ENCODE results near the gene SIM2. TPM values are rescaled to one million over a fixed set of nuclear protein-coding genes. Genes with fewer than 3 reads are reported as not detected.

The SIM2 gene
- total and polyA plus RNA-seq, 2 of the 13 experiments (the other 11 are each of a cell fraction or from before 2014, with no cell fraction given): 0.36 to 0.53 TPM

DNA sequence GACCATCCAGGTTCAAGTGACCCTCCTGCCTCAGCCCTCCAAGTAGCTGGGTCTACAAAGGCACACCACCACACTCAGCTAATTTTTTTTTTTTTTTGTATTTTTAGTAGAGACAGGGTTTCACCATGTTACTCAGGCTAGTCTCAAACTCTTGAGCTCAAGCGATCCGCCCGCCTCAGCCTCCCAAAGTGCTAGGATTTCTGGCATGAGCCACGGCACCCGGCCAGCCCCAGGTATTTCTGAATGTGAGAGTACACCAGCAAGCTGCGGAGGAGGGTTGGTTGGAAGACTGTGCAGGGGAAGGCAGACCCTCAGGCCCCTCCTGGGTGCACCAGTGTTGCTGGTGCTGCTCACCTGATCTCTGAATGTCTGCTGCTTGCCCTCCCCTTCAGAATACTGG is 33.1 kb upstream of the SIM2 start:
- H3K4me1 ChIP-seq (ENCODE audit: insufficient read depth, low read length): peaks cover 38% of the 10 kb centered on the region
- 80% methylated on average over 5 of the region's 6 CpGs for WGBS (ENCODE audit: low lambda C conversion rate)
- ATAC-seq: no peak
- TF ChIP-seq, protein P1, sequence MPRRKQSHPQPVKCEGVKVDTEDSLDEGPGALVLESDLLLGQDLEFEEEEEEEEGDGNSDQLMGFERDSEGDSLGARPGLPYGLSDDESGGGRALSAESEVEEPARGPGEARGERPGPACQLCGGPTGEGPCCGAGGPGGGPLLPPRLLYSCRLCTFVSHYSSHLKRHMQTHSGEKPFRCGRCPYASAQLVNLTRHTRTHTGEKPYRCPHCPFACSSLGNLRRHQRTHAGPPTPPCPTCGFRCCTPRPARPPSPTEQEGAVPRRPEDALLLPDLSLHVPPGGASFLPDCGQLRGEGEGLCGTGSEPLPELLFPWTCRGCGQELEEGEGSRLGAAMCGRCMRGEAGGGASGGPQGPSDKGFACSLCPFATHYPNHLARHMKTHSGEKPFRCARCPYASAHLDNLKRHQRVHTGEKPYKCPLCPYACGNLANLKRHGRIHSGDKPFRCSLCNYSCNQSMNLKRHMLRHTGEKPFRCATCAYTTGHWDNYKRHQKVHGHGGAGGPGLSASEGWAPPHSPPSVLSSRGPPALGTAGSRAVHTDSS (CRISPR knock-in tag; conservative IDR thresholded peaks at IDR 0.05): no peak
- TF ChIP-seq ZNF160 (CRISPR knock-in tag; IDR thresholded peaks at IDR 0.05) (no peak), SCMH1 (CRISPR knock-in tag; IDR thresholded peaks at IDR 0.05; ENCODE audit: borderline replicate concordance) (no peak), ZNF20 (CRISPR knock-in tag; IDR thresholded peaks at IDR 0.05) (no peak), SATB2 (CRISPR knock-in tag; IDR thresholded peaks at IDR 0.05) (no peak), TP53 (CRISPR knock-in tag; conservative IDR thresholded peaks at IDR 0.05) (no peak), SMAD9 (CRISPR knock-in tag; IDR thresholded peaks at IDR 0.05) (no peak), SP140L (CRISPR knock-in tag; IDR thresholded peaks at IDR 0.05; ENCODE audit: borderline replicate concordance) (no peak)
- TF ChIP-seq, protein P2, sequence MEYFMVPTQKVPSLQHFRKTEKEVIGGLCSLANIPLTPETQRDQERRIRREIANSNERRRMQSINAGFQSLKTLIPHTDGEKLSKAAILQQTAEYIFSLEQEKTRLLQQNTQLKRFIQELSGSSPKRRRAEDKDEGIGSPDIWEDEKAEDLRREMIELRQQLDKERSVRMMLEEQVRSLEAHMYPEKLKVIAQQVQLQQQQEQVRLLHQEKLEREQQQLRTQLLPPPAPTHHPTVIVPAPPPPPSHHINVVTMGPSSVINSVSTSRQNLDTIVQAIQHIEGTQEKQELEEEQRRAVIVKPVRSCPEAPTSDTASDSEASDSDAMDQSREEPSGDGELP (IDR thresholded peaks at IDR 0.05; ENCODE audit: borderline replicate concordance, low read depth): no peak
- TF ChIP-seq, protein P3, sequence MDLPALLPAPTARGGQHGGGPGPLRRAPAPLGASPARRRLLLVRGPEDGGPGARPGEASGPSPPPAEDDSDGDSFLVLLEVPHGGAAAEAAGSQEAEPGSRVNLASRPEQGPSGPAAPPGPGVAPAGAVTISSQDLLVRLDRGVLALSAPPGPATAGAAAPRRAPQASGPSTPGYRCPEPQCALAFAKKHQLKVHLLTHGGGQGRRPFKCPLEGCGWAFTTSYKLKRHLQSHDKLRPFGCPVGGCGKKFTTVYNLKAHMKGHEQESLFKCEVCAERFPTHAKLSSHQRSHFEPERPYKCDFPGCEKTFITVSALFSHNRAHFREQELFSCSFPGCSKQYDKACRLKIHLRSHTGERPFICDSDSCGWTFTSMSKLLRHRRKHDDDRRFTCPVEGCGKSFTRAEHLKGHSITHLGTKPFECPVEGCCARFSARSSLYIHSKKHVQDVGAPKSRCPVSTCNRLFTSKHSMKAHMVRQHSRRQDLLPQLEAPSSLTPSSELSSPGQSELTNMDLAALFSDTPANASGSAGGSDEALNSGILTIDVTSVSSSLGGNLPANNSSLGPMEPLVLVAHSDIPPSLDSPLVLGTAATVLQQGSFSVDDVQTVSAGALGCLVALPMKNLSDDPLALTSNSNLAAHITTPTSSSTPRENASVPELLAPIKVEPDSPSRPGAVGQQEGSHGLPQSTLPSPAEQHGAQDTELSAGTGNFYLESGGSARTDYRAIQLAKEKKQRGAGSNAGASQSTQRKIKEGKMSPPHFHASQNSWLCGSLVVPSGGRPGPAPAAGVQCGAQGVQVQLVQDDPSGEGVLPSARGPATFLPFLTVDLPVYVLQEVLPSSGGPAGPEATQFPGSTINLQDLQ (CRISPR knock-in tag; IDR thresholded peaks at IDR 0.05): no peak
- TF ChIP-seq, protein P4, sequence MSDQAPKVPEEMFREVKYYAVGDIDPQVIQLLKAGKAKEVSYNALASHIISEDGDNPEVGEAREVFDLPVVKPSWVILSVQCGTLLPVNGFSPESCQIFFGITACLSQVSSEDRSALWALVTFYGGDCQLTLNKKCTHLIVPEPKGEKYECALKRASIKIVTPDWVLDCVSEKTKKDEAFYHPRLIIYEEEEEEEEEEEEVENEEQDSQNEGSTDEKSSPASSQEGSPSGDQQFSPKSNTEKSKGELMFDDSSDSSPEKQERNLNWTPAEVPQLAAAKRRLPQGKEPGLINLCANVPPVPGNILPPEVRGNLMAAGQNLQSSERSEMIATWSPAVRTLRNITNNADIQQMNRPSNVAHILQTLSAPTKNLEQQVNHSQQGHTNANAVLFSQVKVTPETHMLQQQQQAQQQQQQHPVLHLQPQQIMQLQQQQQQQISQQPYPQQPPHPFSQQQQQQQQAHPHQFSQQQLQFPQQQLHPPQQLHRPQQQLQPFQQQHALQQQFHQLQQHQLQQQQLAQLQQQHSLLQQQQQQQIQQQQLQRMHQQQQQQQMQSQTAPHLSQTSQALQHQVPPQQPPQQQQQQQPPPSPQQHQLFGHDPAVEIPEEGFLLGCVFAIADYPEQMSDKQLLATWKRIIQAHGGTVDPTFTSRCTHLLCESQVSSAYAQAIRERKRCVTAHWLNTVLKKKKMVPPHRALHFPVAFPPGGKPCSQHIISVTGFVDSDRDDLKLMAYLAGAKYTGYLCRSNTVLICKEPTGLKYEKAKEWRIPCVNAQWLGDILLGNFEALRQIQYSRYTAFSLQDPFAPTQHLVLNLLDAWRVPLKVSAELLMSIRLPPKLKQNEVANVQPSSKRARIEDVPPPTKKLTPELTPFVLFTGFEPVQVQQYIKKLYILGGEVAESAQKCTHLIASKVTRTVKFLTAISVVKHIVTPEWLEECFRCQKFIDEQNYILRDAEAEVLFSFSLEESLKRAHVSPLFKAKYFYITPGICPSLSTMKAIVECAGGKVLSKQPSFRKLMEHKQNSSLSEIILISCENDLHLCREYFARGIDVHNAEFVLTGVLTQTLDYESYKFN (CRISPR knock-in tag; conservative IDR thresholded peaks at IDR 0.05): no peak
- TF ChIP-seq, protein P5, sequence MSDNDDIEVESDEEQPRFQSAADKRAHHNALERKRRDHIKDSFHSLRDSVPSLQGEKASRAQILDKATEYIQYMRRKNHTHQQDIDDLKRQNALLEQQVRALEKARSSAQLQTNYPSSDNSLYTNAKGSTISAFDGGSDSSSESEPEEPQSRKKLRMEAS (IDR thresholded peaks at IDR 0.05): no peak
- intact Hi-C loops (cut with micrococcal nuclease; ENCODE audit: unreplicated experiment): no loop called here
- POLR2A ChIA-PET: no interaction called here
- CTCF ChIA-PET (ENCODE audit: low intra/inter-chr PET ratio, low total read pairs): no interaction called here
- H3K9ac ChIP-seq (ENCODE audit: insufficient read depth, low read depth, low read length): no peak overlapping the region
- H3K4me2 ChIP-seq (ENCODE audit: low read depth, low read length): no peak overlapping the region
- no peaks in the 10 kb centered on the region for H3K79me2 ChIP-seq (ENCODE audit: insufficient read depth, low read length)
- H4K20me1 ChIP-seq (ENCODE audit: insufficient read depth, low read length): no peaks in the 10 kb centered on the region
- no peaks in the 10 kb centered on the region for H3K9me3 ChIP-seq (ENCODE audit: low read length)
- no TSS peak for BruUV-seq (replicated peaks)
- no peak overlapping the region for H2AFZ ChIP-seq (ENCODE audit: low read length)
- no peak overlapping the region for H3K4me3 ChIP-seq (replicated peaks in 1 of 3; ENCODE audit: insufficient read depth in 1 of 3, low read depth in 2 of 3, low read length in 3 of 3)
- H3K27me3 ChIP-seq (ENCODE audit: control insufficient read depth in 1 of 2, insufficient read depth in 2 of 2, low read length in 2 of 2): peaks cover 3 to 31% of the 10 kb centered on the region in 2 experiments; a peak in 3 of 5 replicates
- H3K27ac ChIP-seq (ENCODE audit: extremely low read length, insufficient read depth, low read length): no peak overlapping the region
- no peak for FAIRE-seq
- DNase-seq (ENCODE audit: low spot score): no peak
- H3K36me3 ChIP-seq (replicated peaks in 1 of 2; ENCODE audit: control insufficient read depth in 1 of 2, insufficient read depth in 2 of 2, low read length in 2 of 2): no peaks in the 10 kb centered on the region
- in situ Hi-C loops (cut with HindIII; ENCODE audit: extremely low pct_ligation_motif_present, low pct_unique_long_range_greater_than_20kb): no loop called here

Measured in HepG2 (cell line).